Esophagus squamous epithelium (tissue), 4 donors: ENCODE data around the gene CERKL.

Source experiments
- POLR2A ChIP-seq, 4 donors: fragments of 450-650 bp; IDR thresholded peaks; one replicate each; pipeline ENCODE4 v1.6.1; 2017; ENCODE audit warnings: antibody characterized with exemption in 4 of 4, mild to moderate bottlenecking in 4 of 4, moderate library complexity in 3 of 4
- TF ChIP-seq, protein P1 (sequence below), 6 experiments: fragments of 450-650 bp in 4 of 6; fragments of 200-600 bp in 2 of 6; sonication (generic) in 2 of 6; IDR thresholded peaks; one replicate each; pipeline ENCODE4 v1.5.1; 2016 to 2019; ENCODE audit warnings: antibody characterized with exemption in 6 of 6, mild to moderate bottlenecking in 4 of 6, moderate library complexity in 4 of 6

DNA sequence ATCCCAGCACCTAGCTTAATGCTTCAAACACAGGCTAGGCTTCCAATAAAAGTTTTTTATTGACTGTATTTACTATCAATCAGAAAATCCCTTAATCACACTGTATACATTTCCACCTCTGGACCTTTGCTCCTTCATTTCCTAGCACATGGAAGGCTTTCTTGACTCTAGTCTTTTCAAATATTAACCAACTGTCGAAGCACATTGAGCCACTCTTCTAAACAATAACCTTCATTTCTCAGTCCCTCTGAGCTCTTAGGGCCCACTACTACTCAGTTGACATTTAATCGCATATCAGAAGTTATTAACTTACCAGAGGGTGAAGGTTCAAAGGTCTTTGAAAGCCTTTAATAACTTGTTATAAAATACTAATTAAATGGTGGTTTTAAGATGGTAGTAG lies 37.4 kb downstream of the CERKL start:
- no peak for TF ChIP-seq POLR2A (IDR thresholded peaks at IDR 0.05)
- TF ChIP-seq, protein P1, sequence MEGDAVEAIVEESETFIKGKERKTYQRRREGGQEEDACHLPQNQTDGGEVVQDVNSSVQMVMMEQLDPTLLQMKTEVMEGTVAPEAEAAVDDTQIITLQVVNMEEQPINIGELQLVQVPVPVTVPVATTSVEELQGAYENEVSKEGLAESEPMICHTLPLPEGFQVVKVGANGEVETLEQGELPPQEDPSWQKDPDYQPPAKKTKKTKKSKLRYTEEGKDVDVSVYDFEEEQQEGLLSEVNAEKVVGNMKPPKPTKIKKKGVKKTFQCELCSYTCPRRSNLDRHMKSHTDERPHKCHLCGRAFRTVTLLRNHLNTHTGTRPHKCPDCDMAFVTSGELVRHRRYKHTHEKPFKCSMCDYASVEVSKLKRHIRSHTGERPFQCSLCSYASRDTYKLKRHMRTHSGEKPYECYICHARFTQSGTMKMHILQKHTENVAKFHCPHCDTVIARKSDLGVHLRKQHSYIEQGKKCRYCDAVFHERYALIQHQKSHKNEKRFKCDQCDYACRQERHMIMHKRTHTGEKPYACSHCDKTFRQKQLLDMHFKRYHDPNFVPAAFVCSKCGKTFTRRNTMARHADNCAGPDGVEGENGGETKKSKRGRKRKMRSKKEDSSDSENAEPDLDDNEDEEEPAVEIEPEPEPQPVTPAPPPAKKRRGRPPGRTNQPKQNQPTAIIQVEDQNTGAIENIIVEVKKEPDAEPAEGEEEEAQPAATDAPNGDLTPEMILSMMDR (IDR thresholded peaks at IDR 0.05), result no peak
